ENCODE data around the gene COG1.

Gene COG1

GRCh38 chr17:73198930-73199260 is 6.0 kb downstream of the COG1 start:
- no peak for DNase-seq (ENCODE audit: low read depth)

GRCh38 chr17:73199751-73200317 is 7.0 kb downstream of the COG1 start:
- DNase-seq (ENCODE audit: low read depth) = no peak

GRCh38 chr17:73200476-73200875 is 7.6 kb downstream of the COG1 start:
- no peak for DNase-seq (ENCODE audit: low read depth)

- DNase-seq (ENCODE audit: low read depth) = no peak
These were observed 8.6 kb downstream of the COG1 start for GRCh38 chr17:73201215-73202069.

- DNase-seq (ENCODE audit: low read depth) = no peak
These were observed 10.4 kb downstream of the COG1 start for GRCh38 chr17:73203135-73203787.

- DNase-seq (ENCODE audit: low read depth) = no peak
These were observed 11.1 kb downstream of the COG1 start for GRCh38 chr17:73203788-73204479.

GRCh38 chr17:73205459-73205961 is 12.7 kb downstream of the COG1 start:
- no peak for DNase-seq (ENCODE audit: low read depth)

GRCh38 chr17:73208139-73208827 is 15.4 kb downstream of the COG1 start:
- DNase-seq (ENCODE audit: low read depth) = no peak

- no peak for DNase-seq (ENCODE audit: low read depth)
These were observed 16.6 kb downstream of the COG1 start for GRCh38 chr17:73209436-73209835.

GRCh38 chr17:73210002-73210678 is 17.3 kb downstream of the COG1 start:
- no peak for DNase-seq (ENCODE audit: low read depth)

GRCh38 chr17:73211745-73212144 is 18.9 kb downstream of the COG1 start:
- DNase-seq (ENCODE audit: low read depth) = no peak

- DNase-seq (ENCODE audit: low read depth) = no peak
These were observed 21.2 kb downstream of the COG1 start for GRCh38 chr17:73214008-73214407.

GRCh38 chr17:73214851-73215250 is 22.0 kb downstream of the COG1 start:
- no peak for DNase-seq (ENCODE audit: low read depth)

- no peak for DNase-seq (ENCODE audit: low read depth)
These were observed 22.6 kb downstream of the COG1 start for GRCh38 chr17:73215447-73215846.

GRCh38 chr17:73223626-73224230 is 30.9 kb downstream of the COG1 start:
- no peak for DNase-seq (ENCODE audit: low read depth)

GRCh38 chr17:73224237-73224636 is 31.4 kb downstream of the COG1 start:
- DNase-seq (ENCODE audit: low read depth) = no peak

GRCh38 chr17:73224663-73225305 is 31.9 kb downstream of the COG1 start:
- DNase-seq (ENCODE audit: low read depth) = no peak

GRCh38 chr17:73226556-73227172 is 33.8 kb downstream of the COG1 start:
- DNase-seq (ENCODE audit: low read depth) = no peak

- no peak for DNase-seq (ENCODE audit: low read depth)
These were observed 34.5 kb downstream of the COG1 start for GRCh38 chr17:73227379-73227778.

GRCh38 chr17:73227944-73228343 is 35.1 kb downstream of the COG1 start:
- no peak for DNase-seq (ENCODE audit: low read depth)

All from GM04503 (cell line).